ENCODE measurements around the gene DKK1.
"Not testable (repeated sequence)": the region's sequence is repeated elsewhere in the genome, so short reads cannot be mapped to it uniquely, and the experiment has no call there.

Gene DKK1

DNA sequence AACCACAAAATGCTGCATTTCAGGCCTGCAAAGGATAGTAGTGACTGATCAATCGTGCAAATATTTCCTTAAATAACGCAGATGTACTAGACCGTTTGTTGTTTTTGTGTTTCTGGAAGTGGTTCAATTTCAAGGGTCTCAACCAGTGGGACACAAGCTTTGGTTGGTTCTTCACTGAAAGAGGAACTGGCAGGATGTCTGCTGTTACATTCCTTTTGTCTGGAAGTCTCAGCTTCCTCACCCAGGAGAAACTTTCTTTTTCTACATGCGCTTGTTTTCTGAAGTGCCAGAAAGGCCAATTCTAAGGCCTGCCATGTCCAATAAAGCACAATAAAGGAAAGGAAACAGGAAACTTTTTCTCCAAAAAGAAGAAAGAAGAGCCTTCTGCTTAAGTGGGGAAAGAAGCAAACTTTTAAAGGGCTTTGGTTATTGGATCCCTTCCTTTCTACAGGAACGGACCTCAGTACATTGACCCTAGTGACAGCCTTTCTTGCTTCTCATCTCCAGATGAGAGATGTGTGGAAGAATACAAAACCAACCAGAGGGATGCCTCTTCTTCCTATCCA lies 4.1 kb downstream of the DKK1 start:
- DNase-seq (ENCODE audit: low spot score): no peak

DNA sequence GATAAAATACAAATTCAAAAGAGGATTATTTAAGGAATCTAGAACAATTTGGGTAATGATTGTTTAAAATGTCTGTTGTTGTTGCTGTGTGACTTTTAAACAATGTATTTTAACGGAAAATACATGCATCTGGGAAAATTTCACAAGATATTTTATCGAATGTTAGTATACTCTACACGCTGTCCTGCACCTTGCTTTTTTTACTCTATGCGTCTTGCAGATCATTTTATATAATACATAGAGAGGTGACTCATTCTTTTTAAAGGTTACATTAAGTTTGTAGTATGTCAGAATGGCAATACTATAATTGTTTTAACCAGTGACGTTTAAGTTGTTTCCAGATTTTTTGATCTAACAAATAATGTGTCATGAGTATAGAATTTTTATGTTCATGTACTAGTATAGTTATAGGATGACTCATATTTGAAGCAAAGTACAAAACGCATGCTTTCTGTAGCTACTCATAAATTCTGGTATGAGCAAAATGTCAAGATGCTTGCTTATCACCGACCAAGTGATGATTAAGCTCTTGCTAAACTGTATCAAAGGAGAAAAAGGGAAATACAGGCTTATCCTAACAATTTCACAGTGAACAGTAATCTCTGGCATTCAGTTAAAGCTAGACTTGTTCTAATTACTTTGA lies 4.9 kb downstream of the DKK1 start:
- DNase-seq (ENCODE audit: low spot score): no peak

DNA sequence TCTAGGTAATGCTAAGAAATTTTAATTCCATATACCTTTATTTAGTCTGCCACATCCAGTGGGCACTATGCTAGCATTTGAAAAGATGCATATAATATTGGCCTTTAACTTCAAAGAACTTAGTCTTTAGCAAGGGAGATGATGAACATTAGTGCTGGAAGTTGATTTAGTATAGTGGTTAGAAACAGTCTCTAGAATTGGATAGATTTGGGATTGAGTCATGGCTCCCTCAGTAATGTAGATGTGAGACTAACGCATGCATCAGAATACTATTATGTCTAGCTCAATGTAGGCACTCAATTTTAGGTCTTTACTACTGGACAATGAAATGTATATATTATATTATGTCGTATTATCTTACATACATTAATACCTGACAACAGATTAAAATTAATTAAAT lies 5.8 kb downstream of the DKK1 start:
- no peak for DNase-seq (ENCODE audit: low spot score)

DNA sequence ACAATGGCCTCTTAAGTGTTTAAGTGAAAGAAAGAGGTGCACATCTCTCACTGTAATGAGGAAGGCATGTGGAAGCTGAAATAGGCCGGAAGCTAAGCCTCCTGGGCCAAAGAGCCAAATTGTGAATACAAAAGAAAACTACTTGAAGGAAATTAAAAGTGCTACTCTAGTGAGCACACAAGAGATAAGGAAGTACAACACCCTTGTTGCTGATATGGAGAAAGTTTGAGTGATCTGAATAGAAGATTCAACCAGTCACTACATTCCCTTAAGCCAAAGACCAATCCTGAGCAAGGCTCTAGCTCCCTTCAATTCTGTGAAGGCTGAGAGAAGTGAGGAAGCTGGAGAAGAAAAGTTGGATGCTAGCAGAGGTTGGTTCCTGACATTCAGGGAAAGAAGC lies 8.2 kb downstream of the DKK1 start:
- DNase-seq (ENCODE audit: low spot score): no peak

DNA sequence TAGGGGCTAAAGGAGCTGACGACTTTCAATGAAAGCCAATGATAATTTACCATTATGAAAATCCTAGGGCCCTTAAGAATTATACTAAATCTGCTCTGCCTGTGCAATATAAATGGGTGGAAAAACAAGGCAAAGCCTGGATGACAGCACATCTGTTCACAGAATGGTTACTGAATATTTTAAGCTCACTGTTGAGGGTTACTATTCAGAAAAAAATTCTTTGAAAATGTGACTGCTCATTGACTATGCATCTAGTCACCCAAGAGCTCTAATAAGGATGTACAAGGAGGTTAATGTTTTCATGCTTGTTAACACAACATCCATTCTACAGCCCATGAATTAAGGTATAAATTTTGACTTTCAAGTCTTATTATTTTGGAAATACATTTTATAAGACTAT lies 8.9 kb downstream of the DKK1 start:
- no peak for DNase-seq (ENCODE audit: low spot score)

DNA sequence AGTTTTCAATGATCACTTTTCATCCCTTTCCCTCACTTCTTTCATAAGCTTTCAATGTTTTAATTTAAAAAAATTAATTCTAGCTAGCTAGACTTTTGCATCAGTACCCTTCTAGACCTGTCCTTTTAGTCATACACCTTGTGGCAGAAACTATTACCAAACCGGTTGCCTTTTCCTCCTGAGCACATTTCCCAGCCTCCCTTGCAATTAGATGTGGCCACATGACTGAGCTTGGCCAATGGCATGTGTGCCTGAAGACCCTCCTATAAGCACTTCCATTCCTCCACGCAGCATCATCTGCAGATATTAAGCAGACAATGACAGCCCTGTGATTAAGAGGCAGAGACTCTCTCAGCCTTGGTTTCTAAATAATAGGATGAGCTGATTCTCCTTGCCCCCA lies 12.3 kb downstream of the DKK1 start:
- no peak for DNase-seq (ENCODE audit: low spot score)

DNA sequence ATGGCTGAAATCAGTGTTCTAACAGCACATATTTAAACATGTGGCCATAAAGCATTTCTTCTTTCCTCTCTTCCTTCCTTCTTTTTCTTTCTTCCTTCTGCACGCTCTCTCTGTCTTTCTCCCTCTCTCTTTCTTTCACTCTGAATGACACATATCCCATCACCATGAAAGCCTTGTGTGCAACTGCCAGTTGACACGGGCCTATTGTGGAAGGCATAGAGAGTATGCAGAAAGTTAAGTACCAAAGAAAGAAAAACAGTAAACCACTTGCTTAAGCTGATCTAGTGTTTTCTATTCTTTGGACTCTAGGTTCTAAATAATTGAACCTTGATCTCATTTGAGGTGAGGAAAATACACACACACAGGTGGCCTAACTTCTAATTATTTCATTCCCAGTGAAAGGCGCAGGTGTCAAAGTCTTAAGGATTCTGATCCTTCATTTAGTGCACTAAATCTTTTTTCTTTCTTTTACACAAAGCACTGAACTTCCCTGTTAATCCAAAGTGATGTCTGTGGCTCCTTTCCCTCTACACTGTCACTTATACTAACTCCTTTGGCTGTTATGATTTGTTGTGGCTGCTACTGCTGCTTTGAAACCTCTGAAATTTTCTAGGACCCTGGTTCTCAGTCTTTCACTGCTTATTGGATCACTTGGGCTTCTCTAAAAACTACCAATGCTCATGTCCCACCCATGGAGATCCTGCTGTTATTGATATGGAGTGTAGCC lies 17.7 kb downstream of the DKK1 start:
- DNase-seq (ENCODE audit: low spot score): no peak

DNA sequence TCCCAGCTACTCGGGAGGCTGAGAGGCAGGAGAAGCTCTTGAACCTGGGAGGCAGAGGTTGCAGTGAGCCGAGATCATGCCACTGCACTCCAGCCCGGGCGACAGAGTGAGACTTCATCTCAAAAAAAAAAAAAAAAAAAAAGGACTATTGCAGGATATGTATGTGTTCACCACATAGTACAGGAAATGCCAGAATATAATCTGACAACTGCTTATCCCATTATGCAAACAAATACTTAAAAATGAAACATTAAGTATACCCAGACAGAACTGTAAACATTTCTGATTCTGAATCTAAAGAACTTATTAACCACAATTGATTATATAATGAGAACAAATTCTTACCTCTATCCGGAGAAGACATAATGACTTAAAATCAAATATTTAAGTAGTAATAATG lies 18.7 kb downstream of the DKK1 start:
- DNase-seq (ENCODE audit: low spot score): no peak

DNA sequence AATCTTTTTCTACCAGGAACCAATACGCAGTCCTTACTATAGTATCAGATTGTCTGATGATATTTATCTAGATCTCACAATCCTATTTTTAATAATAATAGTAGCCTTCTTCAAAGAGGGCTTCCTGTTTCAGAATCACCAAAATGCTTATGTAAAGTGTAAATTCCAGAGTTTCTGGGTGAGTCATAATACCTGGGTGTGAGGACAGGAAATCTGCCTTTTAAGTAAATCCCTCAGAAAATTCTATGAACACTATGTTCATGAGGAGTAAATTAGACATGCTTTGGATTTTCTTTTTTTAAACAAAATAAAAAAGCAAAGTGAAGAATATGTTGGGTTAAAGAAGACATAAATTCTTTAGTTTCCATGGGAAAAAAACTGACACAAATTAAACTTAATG lies 20.5 kb downstream of the DKK1 start:
- DNase-seq (ENCODE audit: low spot score): no peak

DNA sequence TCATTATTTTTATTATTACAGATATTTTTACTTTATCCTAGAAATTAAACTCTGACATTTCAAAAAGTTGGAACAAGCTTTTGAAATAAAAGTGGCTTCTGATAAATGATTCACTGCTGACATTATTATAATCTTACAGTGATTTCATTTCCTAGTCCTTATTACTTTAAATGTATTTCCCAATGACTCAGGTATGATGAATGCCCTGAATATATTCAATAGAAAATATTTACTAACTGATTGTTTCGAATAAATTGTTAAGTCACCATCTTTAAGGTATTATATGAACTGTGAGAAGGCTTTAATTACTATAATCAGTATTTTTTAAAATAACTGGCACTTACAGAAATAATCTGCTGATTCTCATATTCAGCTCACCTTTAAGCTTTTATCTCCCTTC lies 21.6 kb downstream of the DKK1 start:
- DNase-seq (ENCODE audit: low spot score): no peak

DNA sequence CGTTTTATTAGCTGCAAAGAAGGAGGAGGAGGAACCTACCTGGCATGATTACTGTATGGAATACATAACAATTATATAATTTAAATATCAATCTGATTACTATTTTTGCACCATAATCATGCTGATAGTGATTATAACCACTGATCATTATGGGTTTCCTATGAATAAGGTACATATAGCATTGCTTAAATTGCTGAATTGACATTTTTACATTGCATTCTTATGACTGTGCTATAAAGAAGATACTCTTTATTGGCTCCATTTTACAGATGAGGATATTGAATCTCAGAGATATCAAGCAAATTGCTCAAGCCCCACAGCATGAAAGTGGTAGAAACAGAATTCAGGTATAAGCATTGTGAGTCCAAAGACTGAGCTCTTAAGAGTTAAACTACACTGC lies 23.1 kb downstream of the DKK1 start:
- DNase-seq (ENCODE audit: low spot score): no peak

DNA sequence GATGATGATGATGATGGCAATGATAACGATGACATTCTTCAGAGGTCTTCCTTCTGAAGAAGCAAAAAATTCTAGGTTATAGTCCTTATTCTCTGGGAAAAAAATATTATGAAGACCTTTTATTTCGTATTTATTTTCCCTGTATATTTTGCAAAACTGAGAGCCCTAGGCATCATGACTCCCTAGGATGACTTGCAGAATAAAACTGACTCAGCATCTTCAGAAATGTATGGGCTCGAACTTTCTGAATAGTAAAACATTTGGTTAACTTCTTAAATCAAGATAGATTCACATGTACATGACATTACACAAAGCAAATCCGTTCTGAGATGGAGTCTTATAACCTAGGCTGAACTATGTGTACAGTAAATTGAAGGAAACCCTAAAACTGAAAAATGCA lies 29.4 kb downstream of the DKK1 start:
- DNase-seq (ENCODE audit: low spot score): no peak

DNA sequence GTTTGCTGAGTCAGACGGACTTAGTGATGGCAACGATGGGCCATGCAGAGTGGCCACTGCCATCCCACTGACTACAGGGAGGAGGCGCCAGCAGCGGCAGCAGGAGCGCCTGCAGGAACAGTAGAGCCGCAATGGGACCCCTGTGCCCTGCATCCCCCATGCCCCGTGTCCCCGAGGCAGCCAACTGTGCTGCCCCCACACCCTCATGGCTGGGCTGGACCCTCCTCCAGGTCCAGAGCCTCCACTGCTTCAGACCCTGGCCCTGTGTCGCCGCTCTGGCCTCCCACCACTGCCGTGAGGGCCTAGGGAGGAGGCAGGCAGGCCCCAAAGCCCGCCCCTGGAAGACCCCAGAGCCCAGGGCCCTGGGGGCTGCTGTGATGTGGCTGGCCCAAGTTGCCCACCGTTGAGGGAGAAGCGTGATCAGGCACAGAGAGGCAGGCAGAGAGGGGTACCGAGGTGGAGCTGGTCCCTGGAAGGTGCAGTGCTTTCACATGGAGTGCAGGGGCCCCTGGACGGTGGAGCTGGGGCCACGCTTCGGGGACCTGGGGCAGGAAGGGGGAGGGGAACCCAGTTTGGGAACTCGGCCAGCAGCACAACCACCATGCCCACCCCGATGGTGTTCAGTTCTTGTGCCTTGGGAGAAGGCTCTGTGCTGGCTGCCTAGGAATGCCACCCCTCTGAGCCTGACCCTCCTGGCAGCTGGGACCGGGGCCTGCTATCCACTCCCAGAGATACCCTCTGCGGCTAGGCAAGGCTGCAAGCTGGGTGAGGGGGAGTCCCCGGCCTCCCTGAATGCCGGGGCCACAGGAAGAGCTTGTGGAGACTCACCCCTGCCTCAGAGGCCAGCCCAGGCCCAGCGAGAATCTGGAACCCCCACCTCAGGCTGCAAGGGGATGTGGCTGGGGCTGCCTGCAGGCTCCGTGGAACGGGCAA lies 32.6 kb downstream of the DKK1 start:
- no peak for DNase-seq (ENCODE audit: low spot score)

DNA sequence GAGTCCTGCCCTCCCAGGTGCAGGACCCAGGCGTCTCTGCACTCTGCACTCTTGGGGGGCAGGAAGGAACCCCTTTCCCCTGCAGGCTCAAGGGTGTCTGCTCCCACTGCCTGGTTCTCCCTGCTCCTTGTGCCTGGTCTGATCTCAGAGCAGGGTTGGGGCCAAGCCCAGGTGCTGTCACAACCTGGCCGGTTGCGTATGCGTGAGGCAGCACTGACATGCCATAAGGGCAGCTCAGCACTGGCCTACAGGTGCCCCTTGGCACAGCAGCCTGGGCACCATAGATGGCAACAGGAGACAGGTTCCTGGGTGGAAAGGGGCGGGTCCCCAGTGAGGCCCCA lies 33.2 kb downstream of the DKK1 start:
- no peak for DNase-seq (ENCODE audit: low spot score)

DNA sequence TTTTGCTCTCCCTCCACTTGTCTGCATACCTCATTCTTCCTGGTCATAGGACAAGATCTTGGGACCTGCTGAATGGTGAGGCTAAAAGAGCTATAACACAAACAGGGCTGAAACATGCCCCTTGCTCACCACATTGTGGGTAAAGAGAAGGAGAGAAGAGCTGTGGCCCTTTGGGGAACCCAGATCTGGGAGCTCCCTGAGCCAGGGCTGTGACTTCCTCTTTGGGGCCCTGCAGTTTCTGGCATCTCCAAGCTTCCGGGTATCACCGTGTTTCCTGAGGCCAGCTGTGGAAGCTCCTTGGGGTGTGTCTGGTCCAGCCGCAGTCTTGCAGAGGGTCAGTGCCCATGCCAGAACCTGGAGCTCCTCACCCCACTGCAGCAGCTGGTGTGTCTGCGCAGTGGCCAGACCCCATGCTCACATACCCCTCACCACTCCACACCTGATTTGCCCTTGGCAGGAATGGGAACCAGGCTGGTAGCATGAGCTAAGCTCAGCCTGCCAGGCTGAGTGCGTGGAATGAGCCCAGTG lies 34.0 kb downstream of the DKK1 start:
- DNase-seq (ENCODE audit: low spot score): no peak

DNA sequence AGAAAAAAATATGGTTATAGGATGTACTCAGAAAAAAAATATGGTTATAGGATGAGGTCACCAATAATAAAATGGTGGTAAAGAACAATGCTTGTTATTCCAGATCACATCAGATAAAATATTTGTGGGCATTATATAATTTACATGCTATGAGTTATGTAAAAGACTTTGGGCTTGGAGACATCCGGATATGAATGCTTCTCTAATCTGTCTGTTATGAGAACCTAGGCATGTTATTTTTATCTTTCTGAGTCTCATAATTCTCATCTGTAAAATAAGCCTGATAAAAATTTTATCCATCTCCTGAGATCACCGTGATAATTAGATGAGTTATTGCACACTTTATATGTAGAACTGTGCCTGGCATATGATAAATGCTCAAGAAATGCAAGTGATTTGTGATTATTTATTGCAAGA lies 37.8 kb downstream of the DKK1 start:
- no peak for DNase-seq (ENCODE audit: low spot score)

DNA sequence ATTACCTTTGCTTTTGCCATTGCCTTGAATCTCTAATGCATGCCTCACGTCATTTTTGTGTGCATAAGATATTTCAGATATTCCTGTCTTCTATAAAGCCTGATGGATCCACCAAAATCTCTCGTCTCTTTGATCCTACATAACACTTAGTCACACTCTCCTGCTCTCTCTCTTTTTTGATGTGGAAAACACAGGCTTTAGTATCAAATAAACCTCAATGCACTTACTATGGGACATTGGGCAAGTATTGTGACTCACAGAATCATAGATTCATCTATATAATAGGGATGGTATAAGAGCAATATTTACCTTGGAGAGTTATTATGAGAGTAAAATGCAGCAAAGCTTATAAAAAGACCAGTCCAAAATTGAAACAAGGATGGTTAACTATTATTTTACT lies 39.1 kb downstream of the DKK1 start:
- DNase-seq (ENCODE audit: low spot score): no peak

DNA sequence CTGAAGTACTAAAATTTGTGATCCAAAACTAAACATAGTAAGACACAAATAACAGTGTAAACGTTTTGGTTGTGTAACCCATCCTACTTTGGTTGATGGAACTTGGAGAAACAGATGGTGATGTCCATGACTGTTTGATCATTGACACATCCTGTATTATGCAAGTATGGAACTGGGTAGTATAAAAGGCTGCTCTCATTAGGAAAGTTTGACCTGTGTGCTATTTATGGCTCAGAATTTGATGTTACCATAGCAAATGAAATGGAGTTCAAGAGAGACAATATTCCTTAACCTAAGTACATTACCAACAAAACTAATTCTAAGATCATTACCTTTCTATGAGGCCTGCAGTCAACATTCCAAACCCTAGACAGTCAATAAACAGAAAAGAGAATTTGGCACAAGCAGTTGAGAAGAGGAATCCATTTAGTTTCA lies 39.9 kb downstream of the DKK1 start:
- DNase-seq (ENCODE audit: low spot score): no peak

DNA sequence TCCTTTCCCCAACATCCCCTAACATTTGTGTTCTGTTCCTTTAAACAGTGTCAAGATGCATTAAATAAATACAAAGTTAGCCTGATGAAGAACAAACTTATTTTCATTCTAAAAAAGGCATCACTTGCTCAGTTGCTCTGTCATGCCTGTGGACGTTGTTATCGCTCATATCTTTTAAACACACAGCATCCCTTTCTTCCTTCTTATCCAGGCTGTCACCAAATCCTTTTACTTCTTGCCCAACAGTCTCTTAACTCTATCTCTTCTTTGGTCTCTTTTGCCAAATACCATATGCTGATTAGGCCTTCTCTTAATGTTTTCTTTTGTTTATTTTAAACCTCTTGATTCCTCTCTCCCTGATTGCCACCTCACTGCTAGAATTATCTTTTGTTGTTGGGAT lies 43.9 kb downstream of the DKK1 start:
- DNase-seq (ENCODE audit: low spot score): no peak

DNA sequence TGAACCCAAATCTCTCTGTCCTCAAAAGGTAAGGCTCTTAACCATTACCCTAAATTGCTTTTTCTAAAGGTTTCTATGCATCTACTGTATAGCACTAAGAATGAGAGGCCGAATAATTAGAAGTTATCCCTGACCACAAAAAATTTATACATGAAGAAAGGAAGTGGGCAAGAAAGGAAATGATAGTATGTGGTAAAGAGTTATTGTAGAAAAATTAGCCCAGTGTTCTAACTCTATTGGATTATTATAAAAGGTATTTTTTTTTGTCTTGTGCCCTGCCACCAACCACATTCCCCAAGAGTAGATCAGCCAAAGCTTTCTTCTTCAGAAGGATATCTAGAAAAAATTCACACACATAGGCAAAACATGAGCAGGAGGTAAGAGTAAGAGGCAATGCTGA lies 45.4 kb downstream of the DKK1 start:
- DNase-seq (ENCODE audit: low spot score): no peak

DNA sequence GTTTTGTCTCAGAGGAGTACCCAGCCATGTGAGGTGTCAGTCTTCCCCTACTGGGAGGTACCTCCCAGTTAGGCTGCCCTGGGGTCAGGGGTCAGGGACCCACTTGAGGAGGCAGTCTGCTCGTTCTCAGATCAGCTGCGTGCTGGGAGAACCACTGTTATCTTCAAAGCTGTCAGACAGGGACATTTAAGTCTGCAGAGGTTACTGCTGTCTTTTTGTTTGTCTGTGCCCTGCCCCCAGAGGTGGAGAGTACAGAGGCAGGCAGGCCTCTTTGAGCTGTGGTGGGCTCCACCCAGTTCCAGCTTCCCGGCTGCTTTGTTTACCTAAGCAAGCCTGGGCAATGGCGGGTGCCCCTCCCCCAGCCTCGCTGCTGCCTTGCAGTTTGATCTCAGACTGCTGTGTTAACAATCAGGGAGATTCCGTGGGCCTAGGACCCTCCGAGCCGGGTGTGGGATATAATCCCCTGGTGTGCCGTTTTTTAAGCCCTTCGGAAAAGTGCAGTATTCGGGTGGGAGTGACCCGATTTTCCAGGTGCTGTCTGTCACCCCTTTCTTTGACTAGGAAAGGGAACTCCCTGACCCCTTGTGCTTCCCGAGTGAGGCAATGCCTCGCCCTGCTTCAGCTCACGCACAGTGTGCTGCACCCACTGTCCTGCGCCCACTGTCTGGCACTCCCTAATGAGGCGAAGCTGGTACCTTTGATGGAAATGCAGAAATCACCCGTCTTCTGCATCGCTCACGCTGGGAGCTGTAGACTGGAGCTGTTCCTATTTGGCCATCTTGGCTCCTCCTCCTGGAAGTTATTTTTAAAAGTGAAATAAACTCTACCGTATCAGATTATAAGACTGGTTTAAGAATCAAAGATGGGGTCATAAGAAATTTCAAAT lies 51.7 kb downstream of the DKK1 start:
- not testable (repeated sequence) for DNase-seq (ENCODE audit: low spot score)

Measured in iPS-NIHi11 (cell line).